Transverse colon (tissue), 4 donors: ENCODE data around the gene CD300A. TPM values are rescaled to one million over a fixed set of nuclear protein-coding genes. Genes with fewer than 3 reads are reported as not detected.

Source experiments
- DNase-seq: peaks from one replicate; pipeline ENCODE4 v3.0.0-alpha.2; 2019
- H3K27ac ChIP-seq, 4 donors: fragments of 200-600 bp; sonication (generic); 2 replicates each; pipeline ENCODE4 v1.5.1; 2016 to 2018; ENCODE audit warnings: inconsistent platforms in 4 of 4
- H3K27me3 ChIP-seq: fragments of 200-600 bp; sonication (generic); 2 replicates; pipeline ENCODE4 v1.5.1; 2017; ENCODE audit warnings: inconsistent platforms
- H3K36me3 ChIP-seq, 4 donors: fragments of 200-600 bp; sonication (generic); 2 replicates each; pipeline ENCODE4 v1.5.1; 2017 to 2019; ENCODE audit warnings: inconsistent platforms in 4 of 4
- H3K4me1 ChIP-seq, 4 donors: fragments of 200-600 bp; sonication (generic); 2 replicates each; pipeline ENCODE4 v1.5.1; 2017 to 2020; ENCODE audit warnings: inconsistent platforms in 4 of 4
- H3K4me3 ChIP-seq, 4 donors: fragments of 200-600 bp; sonication (generic); 1 replicate in 1 of 4; 2 replicates in 3 of 4; pipeline versions ENCODE4 v1.5.1 to v1.6.1; 2017 to 2019; ENCODE audit warnings: inconsistent platforms in 4 of 4
- H3K9me3 ChIP-seq, 2 donors: fragments of 200-600 bp; sonication (generic); 2 replicates each; pipeline ENCODE4 v1.5.1; 2017 to 2019; ENCODE audit warnings: inconsistent platforms in 2 of 2
- CTCF ChIP-seq, 5 experiments: fragments of 200-600 bp in 3 of 5; fragments of 450-650 bp in 2 of 5; sonication (generic) in 3 of 5; IDR thresholded peaks; 1 replicate in 2 of 5; 2 replicates in 3 of 5; pipeline ENCODE4 v1.5.1; 2016 to 2017; ENCODE audit warnings: antibody characterized with exemption in 5 of 5, inconsistent platforms in 3 of 5, mild to moderate bottlenecking in 2 of 5, moderate library complexity in 1 of 5
- EP300 ChIP-seq: sonication (generic); formaldehyde crosslinking; IDR thresholded peaks from one replicate; pipeline ENCODE4 v1.6.1; 2017; ENCODE audit warnings: antibody characterized with exemption, low read depth
- POLR2A ChIP-seq: fragments of 450-650 bp; IDR thresholded peaks from one replicate; pipeline ENCODE4 v1.6.1; 2016; ENCODE audit warnings: antibody characterized with exemption, mild to moderate bottlenecking, moderate library complexity
- POLR2AphosphoS5 ChIP-seq, 3 donors: sonication (generic); formaldehyde crosslinking; IDR thresholded peaks; one replicate each; pipeline ENCODE4 v1.6.1; 2016; ENCODE audit warnings: antibody characterized with exemption in 3 of 3
- WGBS, 2 donors: methylation state at CpG; one replicate each; pipeline ENCODE4 v1.1.5; 2018; ENCODE audit warnings: low coverage in 1 of 2; 5-methylcytosine and 5-hydroxymethylcytosine counted together
- in situ Hi-C, 4 donors: fragments of 200-750 bp; cut with MboI; loops; one replicate each; pipeline versions ENCODE4 v1.15.0 to v1.15.1; 2017; ENCODE audit warnings: low sequenced_read_pairs in 3 of 4, low pct_ligation_motif_present in 1 of 4, low pct_unique_long_range_greater_than_20kb in 1 of 4
- intact Hi-C: fragments of 100-400 bp; cut with DNase I; formaldehyde crosslinking; loops from one replicate; pipeline ENCODE4 v1.15.1; 2023; ENCODE audit warnings: low total_unique reads
- small RNA-seq, 4 donors: library from RNA; depleted of rRNA; stranded (forward); fragments of <200 nt; gene quantifications; one replicate each; pipeline ENCODE3, GENCODE V24; 2016
- total RNA-seq, 4 donors: library from RNA; depleted of rRNA; stranded (reverse); fragments of >200 nt; gene quantifications; one replicate each; pipeline ENCODE4 v1.1.0, GENCODE V29; 2016

CD300A gene
- total RNA-seq, 4 donors from 2014 or later = 3.1 to 5.1 TPM; not detected in 2

GRCh38 chr17:74532115-74532514 lies 65.7 kb downstream of the CD300A start:
- Histone ChIP-seq H3K4me3 (no peak overlapping the region), H3K36me3 (no peaks in the 10 kb centered on the region), H3K27ac (no peak overlapping the region), H3K4me1 (no peaks in the 10 kb centered on the region), H3K27me3 (peaks cover 10% of the 10 kb centered on the region), H3K9me3 (peaks cover 0 to 3% of the 10 kb centered on the region in 2 donors)
- DNase-seq = peak; percentile 43
- 57 to 67% methylated on average over 10 of the region's 10 CpGs for WGBS, 2 donors
- no peak for TF ChIP-seq EP300
- no peak for TF ChIP-seq CTCF (IDR thresholded peaks at IDR 0.05)
- TF ChIP-seq POLR2A = peak; percentile 39
- TF ChIP-seq POLR2AphosphoS5 (IDR thresholded peaks at IDR 0.05) = peak in 2 of 3 donors; percentile 18 to 45
- intact Hi-C loops (no loop called here), in situ Hi-C loops (no loop called here)

Small RNAs within 50 kb of the gene (small RNA-seq; reads per million reads assigned to genes)
- 0 to 0.28 (median 0) reads per million in 4 donors for gene RNA5SP448

Other genes with a start within 250 kb of the CD300A start
- not detected for gene DNAI2, start 192.4 kb upstream of the CD300A start, total RNA-seq
- 1 to 10 TPM; 1.4 to 4.4 (median 1.8) TPM for gene KIF19, start 140.4 kb upstream of the CD300A start, total RNA-seq
- gene BTBD17, start 104.8 kb upstream of the CD300A start, total RNA-seq = not detected
- gene GPR142, start 99.1 kb upstream of the CD300A start, total RNA-seq = under 1 TPM in 1 of 4 donors, not detected in 3; 0.48 TPM
- 100 to 1,000 TPM in 3 of 4 donors, 10 to 100 TPM in 1; 62.5 to 263 (median 174) TPM for gene GPRC5C, start 34.5 kb upstream of the CD300A start, total RNA-seq
- under 1 TPM in 1 of 4 donors, not detected in 3; 0.41 TPM for gene CD300LB, start 64.8 kb downstream of the CD300A start, total RNA-seq
- 1 to 10 TPM in 1 of 4 donors, under 1 TPM in 2, not detected in 1; 0.27 to 5.2 (median 0.32) TPM for gene CD300C, start 79.5 kb downstream of the CD300A start, total RNA-seq
- gene CD300H, start 100.9 kb downstream of the CD300A start, total RNA-seq = not detected
- not detected for gene CD300LD, start 125.6 kb downstream of the CD300A start, total RNA-seq
- gene CD300E, start 157.1 kb downstream of the CD300A start, total RNA-seq = under 1 TPM in 2 of 4 donors, not detected in 2; 0.14 to 0.32 TPM
- gene CD300LF, start 246.3 kb downstream of the CD300A start, total RNA-seq = 10 to 100 TPM in 1 of 4 donors, 1 to 10 TPM in 2, under 1 TPM in 1; 0.40 to 37.8 (median 3.7) TPM